Lung (tissue), 12 donors: ENCODE data around the gene AGAP1. TPM values are rescaled to one million over a fixed set of nuclear protein-coding genes. Genes with fewer than 3 reads are reported as not detected.
A peak's percentile ranks its signal among the peaks of the same experiment; 100 is the strongest.

Experiments used
- ATAC-seq: fragments of 200-7000 bp; cut with Tn5 transposase; one replicate; pipeline ENCODE4 v1.9.1; 2020; ENCODE audit warnings: moderate number of reproducible peaks; ENCODE audit not compliant: insufficient read depth, low FRiP score
- DNase-seq, 3 donors: peaks; one replicate each; pipeline ENCODE4 v3.0.0-alpha.2; 2013 to 2017
- H3K27ac ChIP-seq, 2 donors: one replicate each; pipeline ENCODE4 v1.5.1; 2013; ENCODE audit warnings: mild to moderate bottlenecking in 2 of 2, moderate library complexity in 2 of 2, control low read depth in 1 of 2, inconsistent platforms in 1 of 2, low read depth in 1 of 2, low read length in 1 of 2
- H3K27me3 ChIP-seq, 3 donors: one replicate each; pipeline ENCODE4 v1.5.1; 2013; ENCODE audit warnings: low read length in 2 of 3; ENCODE audit not compliant: control insufficient read depth in 3 of 3, insufficient read depth in 3 of 3
- H3K36me3 ChIP-seq, 4 donors: one replicate each; pipeline ENCODE4 v1.5.1; 2013; ENCODE audit warnings: low read length in 4 of 4, mild to moderate bottlenecking in 1 of 4, moderate library complexity in 1 of 4; ENCODE audit not compliant: control insufficient read depth in 4 of 4, insufficient read depth in 4 of 4
- H3K4me1 ChIP-seq, 5 donors: one replicate each; pipeline ENCODE4 v1.5.1; 2013; ENCODE audit warnings: low read length in 5 of 5, mild to moderate bottlenecking in 2 of 5, moderate library complexity in 1 of 5; ENCODE audit not compliant: control insufficient read depth in 5 of 5, insufficient read depth in 5 of 5
- H3K4me3 ChIP-seq: one replicate; pipeline ENCODE4 v1.5.1; 2013; ENCODE audit warnings: mild to moderate bottlenecking, control low read depth, moderate library complexity
- H3K9ac ChIP-seq, 2 donors: one replicate each; pipeline ENCODE4 v1.5.1; 2013; ENCODE audit warnings: low read length in 2 of 2, control low read depth in 1 of 2; ENCODE audit not compliant: insufficient read depth in 1 of 2
- H3K9me3 ChIP-seq, 4 donors: one replicate each; pipeline ENCODE4 v1.5.1; 2013; ENCODE audit warnings: low read length in 3 of 4, mild to moderate bottlenecking in 1 of 4, moderate library complexity in 1 of 4; ENCODE audit not compliant: control insufficient read depth in 4 of 4, insufficient read depth in 3 of 4
- CTCF ChIP-seq: IDR thresholded peaks from 2 replicates; pipeline ENCODE4 v1.5.1; 2012; ENCODE audit warnings: mild to moderate bottlenecking; ENCODE audit errors: control extremely low read depth, extremely low read depth
- WGBS, 2 donors: extraction: QIAGEN DNeasy Blood & Tissue Kit; methylation state at CpG; one replicate each; pipeline ENCODE4 v1.1.7; 2013; 5-methylcytosine and 5-hydroxymethylcytosine counted together
- polyA plus RNA-seq, 2 donors: library from polyadenylated mRNA; stranded (reverse); fragments of 200-250 nt; gene quantifications; one replicate each; pipeline ENCODE4 v1.2.1, GENCODE V29; 2013
- total RNA-seq, 2 donors: library from RNA; depleted of rRNA in 1 of 2; stranded (reverse); fragments of >200 nt in 1 of 2; gene quantifications; one replicate each; pipeline ENCODE4 v1.2.1, GENCODE V29; 2014 to 2021
- donor health status: control.
- donor health status: control.
- donor health status: Bipolar disorder and iron deficiency.
- donor health status: healthy.
- donor health status: DM: yes; HTN: yes; CAD: no.

Gene AGAP1
- total and polyA plus RNA-seq, 4 donors, result 6.6 to 39.4 (median 20.2) TPM

GRCh38 chr2:235506291-235506996, 12.6 kb downstream of the AGAP1 start:
- no peaks in the 10 kb centered on the region for H3K27me3 ChIP-seq
- peak overlapping the region in 1 of 2 donors; percentile 66 for H3K27ac ChIP-seq
- DNase-seq (no peak), ATAC-seq (no peak)
- 71 to 74% methylated on average over 14 of the region's 14 CpGs for WGBS, 2 donors
- H3K4me3 ChIP-seq, result no peak overlapping the region
- H3K9me3 ChIP-seq, result no peaks in the 10 kb centered on the region
- no peaks in the 10 kb centered on the region for H3K36me3 ChIP-seq
- peaks cover 7 to 31% (median 22%) of the 10 kb centered on the region in 5 donors for H3K4me1 ChIP-seq
- H3K9ac ChIP-seq, result no peak overlapping the region
- TF ChIP-seq CTCF, result no peak

GRCh38 chr2:235506997-235507615, 13.3 kb downstream of the AGAP1 start:
- H3K9ac ChIP-seq, result no peak overlapping the region
- peak overlapping the region in 1 of 2 donors; percentile 66 for H3K27ac ChIP-seq

DNA sequence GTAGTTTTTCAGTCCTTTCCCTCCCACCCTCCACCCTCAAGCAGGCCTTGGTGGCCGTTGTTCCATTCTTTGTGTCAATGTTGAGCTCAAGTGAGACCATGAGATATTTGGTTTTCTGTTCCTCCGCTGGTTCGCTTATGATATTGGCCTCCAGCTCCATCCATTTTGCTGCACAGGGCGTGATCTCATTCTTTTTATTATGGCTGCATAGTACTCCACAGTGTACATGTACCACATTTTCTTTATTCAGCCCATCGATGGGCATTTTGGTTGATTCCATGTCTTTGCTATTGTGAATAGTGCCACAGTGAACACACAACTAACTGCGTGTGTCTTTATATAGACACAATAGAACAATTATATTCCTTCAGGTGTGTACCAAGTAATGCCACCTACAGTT, 14.1 kb downstream of the AGAP1 start:
- Histone ChIP-seq H3K27ac (no peak overlapping the region), H3K27me3 (no peaks in the 10 kb centered on the region), H3K9ac (no peak overlapping the region), H3K4me1 (peaks cover 0 to 36% (median 23%) of the 10 kb centered on the region in 5 donors), H3K4me3 (no peak overlapping the region), H3K36me3 (no peaks in the 10 kb centered on the region), H3K9me3 (no peaks in the 10 kb centered on the region)
- ATAC-seq (no peak), DNase-seq (no peak)
- no peak for TF ChIP-seq CTCF
- WGBS, 2 donors, result 95% methylated on average over 6 of the region's 6 CpGs

More at GRCh38 chr2:235506997-235507615, 13.3 kb downstream of the AGAP1 start:
- H3K4me1 ChIP-seq, result peaks cover 3 to 31% (median 28%) of the 10 kb centered on the region in 5 donors
- DNase-seq (no peak), ATAC-seq (no peak)
- TF ChIP-seq CTCF, result no peak
- no peak overlapping the region for H3K4me3 ChIP-seq
- no peaks in the 10 kb centered on the region for H3K27me3 ChIP-seq
- WGBS, 2 donors, result 77 to 84% methylated on average over 25 of the region's 25 CpGs
- no peaks in the 10 kb centered on the region for H3K36me3 ChIP-seq
- H3K9me3 ChIP-seq, result no peaks in the 10 kb centered on the region
